H54 (cell line): ENCODE measurements around the gene PRKCA.
"Not testable (repeated sequence)": the region's sequence is repeated elsewhere in the genome, so short reads cannot be mapped to it uniquely, and the experiment has no call there.

Source experiments
- DNase-seq: peaks from one replicate; pipeline ENCODE4 v3.0.0; 2011; ENCODE audit warnings: low spot score, mixed read lengths; ENCODE audit not compliant: insufficient read length
- FAIRE-seq: peaks from 3 replicates; lab custom pipeline; 2011; peaks lifted over from hg19 to GRCh38; lab: Jason Lieb, UNC
- POLR2A ChIP-seq: IDR thresholded peaks from 2 replicates; pipeline ENCODE4 v1.6.1; 2011; ENCODE audit warnings: low read depth, mild to moderate bottlenecking, low read length

Gene PRKCA

DNA sequence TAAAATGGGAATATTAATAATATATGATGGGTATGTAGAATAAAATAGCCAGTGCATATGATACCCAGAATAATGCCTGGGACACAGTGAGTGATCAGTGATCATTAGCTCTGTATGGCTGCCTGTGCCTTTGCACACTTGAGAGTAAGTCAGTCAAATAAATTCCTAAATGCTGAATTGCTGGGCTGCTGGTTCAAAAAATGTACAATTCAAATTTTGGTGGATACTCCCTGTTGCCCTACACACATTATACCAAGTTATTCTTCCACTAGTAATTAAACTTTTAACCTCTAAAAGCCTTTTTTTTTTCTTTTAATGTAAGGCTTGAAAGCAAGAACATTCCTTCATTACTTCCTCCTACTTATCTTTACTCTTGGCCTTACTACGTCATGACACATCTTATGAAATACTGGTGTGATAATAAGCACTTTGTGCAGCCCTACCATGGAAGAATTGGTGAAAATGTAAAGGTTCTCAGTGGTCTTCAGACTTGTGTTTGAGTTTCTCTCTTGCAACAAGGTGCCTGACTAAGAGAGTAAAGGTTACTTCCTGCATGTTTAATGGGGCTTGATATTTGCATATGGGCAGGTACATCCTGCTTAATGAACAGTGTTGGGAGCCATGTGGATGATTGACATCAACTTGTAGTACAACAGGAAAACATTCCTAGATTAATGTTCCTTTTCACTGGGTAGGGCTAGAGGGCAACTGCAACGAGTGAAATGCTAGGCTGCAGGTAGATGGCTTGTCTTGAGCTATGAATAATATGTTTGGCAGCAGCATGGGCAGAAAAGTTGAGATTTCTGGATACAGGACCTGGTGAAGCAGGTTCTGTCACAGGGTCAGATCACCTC, 84.3 kb downstream of the PRKCA start:
- DNase-seq = no peak
- FAIRE-seq = no peak
- TF ChIP-seq POLR2A = no peak

- FAIRE-seq = no peak
- no peak for TF ChIP-seq POLR2A
- DNase-seq = no peak
Observed at GRCh38 chr17:66387392-66387981, 85.1 kb downstream of the PRKCA start.

GRCh38 chr17:66392783-66393437, 90.5 kb downstream of the PRKCA start:
- FAIRE-seq (no peak), DNase-seq (no peak)
- TF ChIP-seq POLR2A = no peak

- TF ChIP-seq POLR2A = no peak
- FAIRE-seq (no peak), DNase-seq (no peak)
Observed at GRCh38 chr17:66395961-66396360, 93.5 kb downstream of the PRKCA start.

GRCh38 chr17:66397486-66397885, 95.1 kb downstream of the PRKCA start:
- FAIRE-seq = no peak
- no peak for DNase-seq
- no peak for TF ChIP-seq POLR2A

- no peak for TF ChIP-seq POLR2A
Observed at GRCh38 chr17:66398059-66398458, 95.6 kb downstream of the PRKCA start.

DNA sequence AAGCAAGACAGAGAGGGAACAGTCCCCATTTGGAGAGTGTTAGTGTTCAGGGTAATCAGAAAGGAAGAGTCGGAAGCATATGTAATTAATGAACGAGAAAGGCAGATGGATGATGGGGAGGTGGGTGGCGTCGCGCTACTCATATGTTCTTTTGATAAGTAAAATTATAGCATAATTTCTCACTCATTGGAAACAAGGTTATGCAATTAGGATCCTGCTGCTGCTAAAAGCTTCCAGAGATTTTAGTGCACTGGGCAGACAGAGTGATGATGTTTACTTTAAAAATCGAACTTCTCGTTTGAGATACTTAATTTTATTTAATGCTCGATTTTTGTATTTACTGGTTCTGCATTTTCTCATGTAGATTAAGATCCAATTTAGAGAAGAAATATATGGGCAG, 96.2 kb downstream of the PRKCA start:
- no peak for TF ChIP-seq POLR2A
- FAIRE-seq (no peak), DNase-seq (no peak)

More at GRCh38 chr17:66398059-66398458, 95.6 kb downstream of the PRKCA start:
- FAIRE-seq = no peak
- no peak for DNase-seq

GRCh38 chr17:66399441-66399840, 97.0 kb downstream of the PRKCA start:
- TF ChIP-seq POLR2A = no peak
- DNase-seq = no peak
- no peak for FAIRE-seq

DNA sequence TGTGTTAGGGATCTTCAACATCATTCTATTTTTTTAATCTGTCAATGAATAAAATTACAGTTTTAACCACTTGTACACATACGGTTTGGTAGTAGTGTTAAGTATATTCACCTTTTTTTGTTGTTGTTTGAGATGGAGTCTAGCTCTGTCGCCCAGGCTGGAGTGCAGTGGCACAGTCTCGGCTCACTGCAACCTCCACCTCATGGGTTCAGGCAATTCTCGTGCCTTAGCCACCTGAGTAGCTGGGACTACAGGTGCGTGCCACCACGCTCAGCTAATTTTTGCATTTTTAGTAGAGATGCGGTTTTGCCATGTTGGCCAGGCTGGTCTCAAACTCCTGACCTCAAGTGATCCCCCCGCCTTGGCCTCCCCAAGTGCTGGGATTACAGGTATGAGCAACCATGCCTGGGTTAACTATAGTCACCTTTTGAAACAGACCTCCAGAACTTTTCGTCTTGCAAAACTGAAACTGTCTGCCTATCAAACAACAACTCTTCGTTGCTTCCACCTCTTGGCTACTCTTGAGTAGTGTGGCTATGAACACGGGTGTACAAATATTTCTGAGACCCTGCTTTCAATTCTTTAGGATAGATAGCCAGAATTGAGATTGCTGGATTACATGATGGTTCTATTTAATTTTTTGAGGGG, 97.8 kb downstream of the PRKCA start:
- not testable (repeated sequence) for FAIRE-seq, DNase-seq

- DNase-seq = no peak
- no peak for TF ChIP-seq POLR2A
- no peak for FAIRE-seq
Observed at GRCh38 chr17:66400698-66401097, 98.3 kb downstream of the PRKCA start.

DNA sequence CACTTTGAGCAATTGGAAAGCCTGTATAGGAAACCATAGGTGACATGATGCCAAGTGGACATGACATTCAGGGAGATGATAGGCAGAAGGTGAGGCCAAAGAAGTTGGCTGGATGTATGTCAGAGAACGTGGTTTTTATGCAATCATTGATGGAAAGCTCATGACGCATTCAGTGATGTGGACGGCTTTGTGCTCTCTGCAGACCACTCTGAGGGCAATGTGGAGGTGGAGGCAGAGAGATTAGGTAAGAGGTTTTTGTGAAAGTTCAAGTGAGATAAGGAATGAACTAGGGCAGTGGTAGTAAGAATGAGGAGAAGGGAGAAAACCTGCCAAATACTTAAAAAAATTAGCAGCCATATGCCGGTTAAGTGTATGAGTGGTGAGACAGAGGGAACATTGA, 99.0 kb downstream of the PRKCA start:
- DNase-seq (no peak), FAIRE-seq (no peak)
- TF ChIP-seq POLR2A = no peak

DNA sequence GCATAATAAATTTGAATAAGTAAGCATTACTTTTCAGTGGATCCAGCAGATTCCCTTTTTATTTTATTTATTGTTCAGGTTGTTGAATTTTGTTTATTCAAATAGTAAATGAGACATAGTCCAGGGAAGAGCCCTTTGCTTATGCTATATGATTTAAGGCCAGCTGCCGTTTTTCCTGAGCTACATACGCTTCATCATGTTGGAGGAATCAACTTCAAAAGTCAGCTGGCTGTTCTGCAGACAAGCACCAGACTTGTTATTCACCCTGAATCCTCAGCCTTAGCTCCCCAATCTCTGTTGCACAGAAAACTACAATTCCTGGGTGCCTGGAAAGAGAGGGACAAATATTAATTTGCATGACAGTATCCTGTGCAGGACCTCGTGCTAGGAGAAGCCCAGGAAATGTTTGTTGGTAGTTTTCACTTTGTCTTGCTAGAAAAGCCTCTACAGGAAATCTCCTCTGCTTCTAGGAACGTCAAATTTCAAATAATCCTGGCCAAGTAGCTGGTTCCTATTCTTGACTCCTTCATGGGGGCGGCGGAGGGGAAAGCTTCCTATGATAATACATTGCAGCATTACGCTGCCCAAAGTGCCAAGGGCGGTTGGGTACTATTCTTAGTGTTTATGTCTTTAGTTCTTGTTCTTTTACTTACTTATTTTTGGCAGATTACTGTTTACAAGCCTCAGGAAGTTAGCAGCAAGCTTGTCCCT, 101.6 kb downstream of the PRKCA start:
- no peak for TF ChIP-seq POLR2A
- DNase-seq = no peak
- FAIRE-seq = no peak
